Measurements from ENCODE around the gene DHRS1.

The DHRS1 gene

DNA sequence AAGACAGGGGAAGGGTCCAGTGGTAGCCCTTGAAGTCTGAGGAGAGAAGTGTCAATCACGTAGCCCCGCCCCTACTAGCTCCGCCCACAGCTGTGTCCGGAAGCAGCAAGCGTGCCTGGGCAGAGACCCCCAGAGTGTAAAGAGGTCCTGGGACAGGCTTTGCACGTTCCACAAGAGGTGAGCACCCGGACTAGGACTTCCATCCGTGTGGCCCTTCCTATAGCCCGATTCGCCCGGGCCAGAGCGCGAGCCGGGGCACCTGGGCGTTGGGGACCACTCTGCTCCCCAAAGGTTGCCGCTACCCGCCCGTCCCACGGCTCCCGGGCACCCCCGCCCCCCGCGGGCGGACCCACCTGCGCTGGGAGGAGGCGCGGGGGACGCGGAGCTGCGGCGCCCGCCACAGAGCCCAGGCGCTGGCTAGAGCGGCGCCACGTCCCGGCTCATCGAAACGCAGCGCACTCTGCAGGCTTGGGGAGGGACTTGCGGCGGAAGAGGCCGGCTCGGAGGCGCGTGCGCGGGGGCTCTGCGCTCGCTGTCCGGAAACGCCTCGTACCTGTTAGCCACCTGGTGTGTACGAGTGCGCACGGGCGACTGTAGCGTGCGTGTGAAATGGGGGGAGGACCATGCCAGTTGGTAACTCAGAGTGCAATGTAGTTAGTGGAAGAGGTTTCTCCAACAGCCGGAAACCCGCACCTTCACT is 28.3 kb downstream of the DHRS1 start, which contains the start of gene RABGGTA:
TSS of gene RABGGTA (minus strand) at position 464 of the 700 bp plus-strand sequence. CDS start 482 bp downstream, outside the sequence.
- H3K4me3 ChIP-seq (ENCODE audit: low read depth, low read length): peak within 1 kb of the TSS; percentile 92
- TF ChIP-seq, protein P1, sequence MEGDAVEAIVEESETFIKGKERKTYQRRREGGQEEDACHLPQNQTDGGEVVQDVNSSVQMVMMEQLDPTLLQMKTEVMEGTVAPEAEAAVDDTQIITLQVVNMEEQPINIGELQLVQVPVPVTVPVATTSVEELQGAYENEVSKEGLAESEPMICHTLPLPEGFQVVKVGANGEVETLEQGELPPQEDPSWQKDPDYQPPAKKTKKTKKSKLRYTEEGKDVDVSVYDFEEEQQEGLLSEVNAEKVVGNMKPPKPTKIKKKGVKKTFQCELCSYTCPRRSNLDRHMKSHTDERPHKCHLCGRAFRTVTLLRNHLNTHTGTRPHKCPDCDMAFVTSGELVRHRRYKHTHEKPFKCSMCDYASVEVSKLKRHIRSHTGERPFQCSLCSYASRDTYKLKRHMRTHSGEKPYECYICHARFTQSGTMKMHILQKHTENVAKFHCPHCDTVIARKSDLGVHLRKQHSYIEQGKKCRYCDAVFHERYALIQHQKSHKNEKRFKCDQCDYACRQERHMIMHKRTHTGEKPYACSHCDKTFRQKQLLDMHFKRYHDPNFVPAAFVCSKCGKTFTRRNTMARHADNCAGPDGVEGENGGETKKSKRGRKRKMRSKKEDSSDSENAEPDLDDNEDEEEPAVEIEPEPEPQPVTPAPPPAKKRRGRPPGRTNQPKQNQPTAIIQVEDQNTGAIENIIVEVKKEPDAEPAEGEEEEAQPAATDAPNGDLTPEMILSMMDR (IDR thresholded peaks at IDR 0.05; ENCODE audit: low read depth, low read length): peak; percentile 59

DNA sequence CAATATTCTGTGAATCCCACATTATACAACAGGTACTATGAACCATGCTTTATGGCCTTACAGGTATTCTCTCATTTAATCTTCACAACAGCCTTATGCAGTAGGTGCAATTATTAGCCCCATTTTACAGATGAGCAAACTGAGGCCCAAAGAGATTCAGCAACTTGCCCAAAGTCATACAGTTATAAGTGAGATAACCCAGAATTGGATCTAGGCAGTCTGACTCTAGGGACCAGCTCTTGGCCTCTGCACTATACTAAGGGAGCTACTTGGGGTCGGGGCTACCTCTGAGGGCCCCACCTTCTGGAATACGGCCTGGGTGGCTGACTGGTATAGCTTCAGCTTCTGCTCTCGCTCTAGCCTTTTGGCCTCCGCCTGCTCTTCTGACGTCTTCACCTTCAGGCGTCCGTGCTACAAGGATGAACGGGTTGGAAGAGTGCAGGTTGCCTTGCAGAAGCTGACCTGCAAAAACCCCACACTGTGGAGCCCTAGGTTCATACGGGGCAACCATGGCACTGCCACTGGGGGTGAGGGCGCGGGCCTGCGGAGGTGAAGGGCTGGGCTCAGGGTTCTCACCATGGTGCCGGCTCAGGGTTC is 28.9 kb downstream of the DHRS1 start:
- TF ChIP-seq, protein P1 (IDR thresholded peaks at IDR 0.05; ENCODE audit: low read depth, low read length): no peak
- H3K4me3 ChIP-seq (ENCODE audit: low read depth, low read length): peak overlapping the region; percentile 92

DNA sequence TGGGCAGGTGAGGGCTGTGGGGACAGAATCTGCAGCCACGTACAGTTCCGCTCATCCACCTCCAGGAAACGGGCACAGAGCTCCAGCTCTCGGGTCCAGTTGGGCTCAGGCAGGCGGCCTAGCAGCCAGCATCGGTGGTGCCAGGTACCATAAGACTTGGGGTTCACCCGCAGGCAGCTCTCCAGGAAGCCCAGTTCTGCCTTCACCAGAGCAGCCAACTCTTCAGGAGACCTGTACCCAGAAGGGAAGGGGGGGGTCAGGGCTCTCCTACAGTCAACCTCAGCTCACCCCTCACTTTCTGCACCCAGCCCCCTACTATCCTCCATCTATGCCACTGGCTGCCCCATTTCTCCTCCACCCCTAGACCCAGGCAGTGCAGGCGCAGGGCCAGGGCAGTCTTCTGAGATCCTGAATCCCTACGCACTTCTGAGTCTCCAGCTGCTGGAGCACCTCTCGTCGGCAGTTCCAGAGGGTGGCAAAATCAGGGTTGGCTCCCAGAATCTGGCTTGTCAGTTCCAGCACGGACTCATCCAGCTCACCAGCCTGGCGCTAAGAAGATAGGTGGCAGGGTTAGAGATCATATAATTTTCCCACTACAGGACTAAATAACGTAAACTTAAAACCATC is 29.6 kb downstream of the DHRS1 start:
- H3K4me3 ChIP-seq (ENCODE audit: low read depth, low read length): no peak overlapping the region
- TF ChIP-seq, protein P1 (IDR thresholded peaks at IDR 0.05; ENCODE audit: low read depth, low read length): no peak

DNA sequence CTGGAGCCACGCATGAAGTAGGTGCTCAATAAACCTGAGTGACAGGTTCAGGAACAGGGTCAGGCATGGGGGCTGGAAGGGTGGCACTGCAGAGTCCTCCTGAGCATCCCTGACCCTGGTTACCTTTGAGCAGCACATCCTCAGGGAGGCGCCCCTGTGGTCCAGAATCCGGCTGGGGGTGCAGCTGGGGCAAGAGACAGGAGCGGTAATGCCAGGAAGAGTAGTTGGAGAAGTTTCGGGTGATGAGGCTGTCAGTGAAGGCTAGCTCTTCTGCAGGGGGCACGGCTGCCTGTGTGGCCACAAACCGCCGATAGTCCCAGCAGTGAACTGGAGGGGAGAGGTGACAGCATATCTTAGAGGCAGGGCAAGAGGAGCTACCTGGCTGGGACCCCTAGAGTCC is 30.2 kb downstream of the DHRS1 start:
- H3K4me3 ChIP-seq (ENCODE audit: low read depth, low read length): no peak overlapping the region
- TF ChIP-seq, protein P1 (IDR thresholded peaks at IDR 0.05; ENCODE audit: low read depth, low read length): no peak

DNA sequence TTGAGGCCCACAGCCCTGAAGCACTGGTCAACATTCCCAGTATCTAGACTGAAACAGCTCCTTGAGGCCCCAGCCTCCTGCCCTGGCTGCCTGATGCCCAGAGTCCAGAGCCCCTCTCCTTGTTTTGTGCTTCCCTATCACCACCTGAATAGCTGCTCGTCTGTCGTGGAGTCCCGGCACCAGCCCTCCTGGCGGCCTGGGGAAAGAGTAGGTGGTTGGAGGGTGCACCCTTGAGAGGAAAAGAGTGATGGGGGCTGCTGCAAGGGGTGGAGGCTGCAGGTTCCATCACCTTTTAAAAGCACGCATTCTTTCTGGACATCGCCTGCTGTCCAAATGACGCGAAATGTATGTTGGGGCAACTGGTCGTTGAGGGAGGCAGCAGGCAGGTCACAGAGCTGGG is 31.4 kb downstream of the DHRS1 start:
- TF ChIP-seq, protein P1 (IDR thresholded peaks at IDR 0.05; ENCODE audit: low read depth, low read length): no peak
- H3K4me3 ChIP-seq (ENCODE audit: low read depth, low read length): no peak overlapping the region

DNA sequence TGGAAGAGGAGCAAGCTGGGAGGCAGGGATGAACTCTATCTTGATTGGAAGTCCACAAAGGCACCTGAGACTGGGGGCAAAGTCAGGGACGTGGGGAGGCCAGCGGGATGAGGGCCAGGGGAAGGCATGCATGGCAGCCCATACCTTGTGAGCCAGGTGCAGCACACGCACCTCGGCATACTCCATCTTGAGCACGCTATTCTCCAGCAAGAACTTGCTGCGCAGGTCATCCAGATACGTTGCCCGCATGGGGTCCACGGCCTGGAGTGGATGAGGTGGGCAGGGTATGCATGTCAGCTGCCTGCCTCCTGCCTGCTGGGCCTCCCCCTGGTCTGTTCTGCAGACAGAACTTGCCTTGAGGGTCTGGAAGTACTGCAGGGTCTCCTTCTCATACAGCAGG is 32.1 kb downstream of the DHRS1 start:
- TF ChIP-seq, protein P1 (IDR thresholded peaks at IDR 0.05; ENCODE audit: low read depth, low read length): no peak
- no peak overlapping the region for H3K4me3 ChIP-seq (ENCODE audit: low read depth, low read length)
